ENCODE measurements around the gene ADAMTS18. TPM values are rescaled to one million over a fixed set of nuclear protein-coding genes. Genes with fewer than 3 reads are reported as not detected.
"Not testable (repeated sequence)": the region's sequence is repeated elsewhere in the genome, so short reads cannot be mapped to it uniquely, and the experiment has no call there.

Gene ADAMTS18
- total and polyA plus RNA-seq, 8 donors: 0.03 to 0.52 (median 0.14) TPM; not detected in 1

GRCh38 chr16:77290451-77291115 is 144.3 kb downstream of the ADAMTS18 start:
- Histone ChIP-seq H3K36me3 (no peaks in the 10 kb centered on the region), H3K9me3 (no peaks in the 10 kb centered on the region), H3K4me3 (no peak overlapping the region), H3K27ac (no peak overlapping the region), H3K4me1 (no peaks in the 10 kb centered on the region), H3K27me3 (peaks cover 0 to 11% (median 0%) of the 10 kb centered on the region in 4 donors)
- DNase-seq: no peak
- WGBS, 2 donors: 36 to 50% methylated on average over 10 of the region's 10 CpGs
- intact Hi-C loops (cut with DNase I): no loop called here
- peak in 2 of 4 donors; percentile 26 to 52 for ATAC-seq
- no peak for FAIRE-seq
- no peak for TF ChIP-seq CTCF (IDR thresholded peaks at IDR 0.05)

GRCh38 chr16:77289331-77289809 is 145.5 kb downstream of the ADAMTS18 start:
- ATAC-seq (no peak), DNase-seq (no peak), FAIRE-seq (no peak)
- Histone ChIP-seq H3K27me3 (peaks cover 0 to 11% (median 0%) of the 10 kb centered on the region in 4 donors), H3K4me3 (no peak overlapping the region), H3K36me3 (no peaks in the 10 kb centered on the region), H3K9me3 (no peaks in the 10 kb centered on the region), H3K27ac (no peak overlapping the region), H3K4me1 (no peaks in the 10 kb centered on the region)
- WGBS, 2 donors: 46 to 56% methylated on average over 2 of the region's 2 CpGs
- TF ChIP-seq CTCF (IDR thresholded peaks at IDR 0.05): no peak
- intact Hi-C loops (cut with DNase I): no loop called here

- peaks cover 0 to 7% (median 0%) of the 10 kb centered on the region in 4 donors for H3K27me3 ChIP-seq
These were observed 146.6 kb downstream of the ADAMTS18 start for GRCh38 chr16:77288222-77288621.

GRCh38 chr16:77285676-77286075 is 149.2 kb downstream of the ADAMTS18 start:
- DNase-seq (no peak), ATAC-seq (no peak), FAIRE-seq (no peak)
- no peak overlapping the region for H3K27ac ChIP-seq
- no peak for TF ChIP-seq CTCF (IDR thresholded peaks at IDR 0.05)
- no peaks in the 10 kb centered on the region for H3K36me3 ChIP-seq
- H3K4me1 ChIP-seq: no peaks in the 10 kb centered on the region
- intact Hi-C loops (cut with DNase I): no loop called here
- WGBS, 2 donors: 68 to 77% methylated on average over 5 of the region's 5 CpGs
- no peak overlapping the region for H3K4me3 ChIP-seq
- no peaks in the 10 kb centered on the region for H3K9me3 ChIP-seq
- peaks cover 0 to 7% (median 0%) of the 10 kb centered on the region in 4 donors for H3K27me3 ChIP-seq

More at GRCh38 chr16:77288222-77288621, 146.6 kb downstream of the ADAMTS18 start:
- 57 to 67% methylated on average over 3 of the region's 3 CpGs for WGBS, 2 donors
- H3K36me3 ChIP-seq: no peaks in the 10 kb centered on the region
- no peak overlapping the region for H3K27ac ChIP-seq
- H3K4me3 ChIP-seq: no peak overlapping the region
- peak in 1 of 4 donors; percentile 24 for ATAC-seq
- FAIRE-seq: no peak
- no peak for TF ChIP-seq CTCF (IDR thresholded peaks at IDR 0.05)
- no peak for DNase-seq
- intact Hi-C loops (cut with DNase I): no loop called here
- H3K9me3 ChIP-seq: no peaks in the 10 kb centered on the region
- no peaks in the 10 kb centered on the region for H3K4me1 ChIP-seq

- no peak for TF ChIP-seq CTCF (IDR thresholded peaks at IDR 0.05)
- no peaks in the 10 kb centered on the region for H3K4me1 ChIP-seq
- FAIRE-seq: no peak
- ATAC-seq: no peak
- H3K27ac ChIP-seq: no peak overlapping the region
- H3K9me3 ChIP-seq: no peaks in the 10 kb centered on the region
- intact Hi-C loops (cut with DNase I): no loop called here
- H3K4me3 ChIP-seq: no peak overlapping the region
- no peak for DNase-seq
- peaks cover 0 to 5% (median 0%) of the 10 kb centered on the region in 4 donors for H3K27me3 ChIP-seq
- WGBS, 2 donors: 57 to 76% methylated on average over 2 of the region's 2 CpGs
- H3K36me3 ChIP-seq: no peaks in the 10 kb centered on the region
These were observed 152.5 kb downstream of the ADAMTS18 start for GRCh38 chr16:77282345-77282744.

GRCh38 chr16:77279316-77279715 is 155.5 kb downstream of the ADAMTS18 start:
- H3K9me3 ChIP-seq; H3K36me3 ChIP-seq; DNase-seq; FAIRE-seq; H3K27ac ChIP-seq; intact Hi-C loops (cut with DNase I); H3K27me3 ChIP-seq; H3K4me1 ChIP-seq; ATAC-seq; H3K4me3 ChIP-seq: not testable (repeated sequence)
- 62 to 73% methylated on average over 8 of the region's 8 CpGs for WGBS, 2 donors
